NB4 (cell line): ENCODE results near the gene CENPX.

Experiments used
- CTCF ChIP-seq: IDR thresholded peaks from one replicate; pipeline ENCODE4 v1.5.1; 2012; ENCODE audit warnings: low read depth, low read length
- POLR2A ChIP-seq: IDR thresholded peaks from 2 replicates; pipeline ENCODE4 v1.6.1; 2011; ENCODE audit warnings: mild to moderate bottlenecking; ENCODE audit not compliant: insufficient read length; ENCODE audit errors: extremely low read depth

GRCh38 chr17:82037092-82037888 is 14.6 kb upstream of the CENPX start, which contains the start of gene DCXR:
- TF ChIP-seq CTCF: peak; percentile 58
- peak; percentile 95 for TF ChIP-seq POLR2A
